Sigmoid colon (tissue), 7 donors: Measurements from ENCODE around the gene TMEM114. TPM values are rescaled to one million over a fixed set of nuclear protein-coding genes. Genes with fewer than 3 reads are reported as not detected.

Experiments used
- DNase-seq: peaks from one replicate; pipeline ENCODE4 v3.0.0-alpha.2; 2019
- H3K27ac ChIP-seq, 4 donors: fragments of 200-600 bp; sonication (generic); one replicate each; pipeline ENCODE4 v1.5.1; 2016 to 2019; ENCODE audit warnings: mild to moderate bottlenecking in 1 of 4
- H3K27me3 ChIP-seq, 3 donors: fragments of 200-600 bp; sonication (generic); one replicate each; pipeline ENCODE4 v1.5.1; 2019; ENCODE audit warnings: mild to moderate bottlenecking in 1 of 3
- H3K36me3 ChIP-seq, 4 donors: fragments of 200-600 bp; sonication (generic); one replicate each; pipeline ENCODE4 v1.5.1; 2016 to 2019
- H3K4me1 ChIP-seq, 4 donors: fragments of 200-600 bp; sonication (generic); one replicate each; pipeline ENCODE4 v1.5.1; 2017 to 2019
- H3K4me3 ChIP-seq, 4 donors: fragments of 200-600 bp; sonication (generic); one replicate each; pipeline ENCODE4 v1.5.1; 2017 to 2019; ENCODE audit warnings: mild to moderate bottlenecking in 2 of 4, moderate library complexity in 1 of 4
- H3K9me3 ChIP-seq, 4 donors: fragments of 200-600 bp in 3 of 4; sonication (generic) in 3 of 4; one replicate each; pipeline versions ENCODE4 v1.5.1 to v1.6.1; 2013 to 2019
- CTCF ChIP-seq, 4 experiments: fragments of 450-650 bp in 3 of 4; fragments of 200-600 bp in 1 of 4; IDR thresholded peaks; one replicate each; pipeline ENCODE4 v1.5.1; 2016 to 2019; ENCODE audit warnings: antibody characterized with exemption in 4 of 4, mild to moderate bottlenecking in 3 of 4, moderate library complexity in 2 of 4
- EP300 ChIP-seq, 4 donors: sonication (generic); formaldehyde crosslinking; IDR thresholded peaks; one replicate each; pipeline ENCODE4 v1.6.1; 2017; ENCODE audit warnings: antibody characterized with exemption in 4 of 4
- POLR2A ChIP-seq, 2 donors: fragments of 450-650 bp; IDR thresholded peaks; one replicate each; pipeline ENCODE4 v1.6.1; 2016; ENCODE audit warnings: antibody characterized with exemption in 2 of 2, mild to moderate bottlenecking in 2 of 2, moderate library complexity in 2 of 2
- POLR2AphosphoS5 ChIP-seq, 4 donors: sonication (generic); formaldehyde crosslinking; IDR thresholded peaks; one replicate each; pipeline ENCODE4 v1.6.1; 2017; ENCODE audit warnings: antibody characterized with exemption in 4 of 4
- WGBS, 2 donors: extraction: QIAGEN DNeasy Blood & Tissue Kit; methylation state at CpG; one replicate each; pipeline ENCODE4 v1.1.7; 2013; 5-methylcytosine and 5-hydroxymethylcytosine counted together
- intact Hi-C: fragments of 100-400 bp; cut with DNase I; formaldehyde crosslinking; loops from one replicate; pipeline ENCODE4 v1.15.1; 2023
- polyA plus RNA-seq, 3 donors: library from polyadenylated mRNA; stranded (reverse); fragments of 200-250 nt; gene quantifications; one replicate each; pipeline ENCODE4 v1.2.3, GENCODE V29; 2013
- total RNA-seq, 4 donors: library from RNA; depleted of rRNA; stranded (reverse); fragments of >200 nt; gene quantifications; one replicate each; pipeline ENCODE4 v1.1.0, GENCODE V29; 2016
- donor health status: healthy with polysubstance abuse.
- donor health status: Bipolar disorder and iron deficiency.
- donor health status: healthy.

TMEM114 gene
- total and polyA plus RNA-seq, 7 donors: not detected

GRCh38 chr16:8523932-8524331 is 66.4 kb downstream of the TMEM114 start:
- WGBS, 2 donors: 88 to 89% methylated on average over 6 of the region's 6 CpGs
- TF ChIP-seq CTCF (IDR thresholded peaks at IDR 0.05): no peak
- no peak for TF ChIP-seq POLR2A (IDR thresholded peaks at IDR 0.05)
- TF ChIP-seq POLR2AphosphoS5 (IDR thresholded peaks at IDR 0.05): no peak
- no peak for TF ChIP-seq EP300 (IDR thresholded peaks at IDR 0.05)
- Histone ChIP-seq H3K27ac (no peak overlapping the region), H3K27me3 (no peaks in the 10 kb centered on the region), H3K4me1 (no peaks in the 10 kb centered on the region), H3K4me3 (no peak overlapping the region), H3K36me3 (no peaks in the 10 kb centered on the region), H3K9me3 (no peaks in the 10 kb centered on the region)
- intact Hi-C loops: no loop called here
- no peak for DNase-seq

- no peak for DNase-seq
- WGBS, 2 donors: 77 to 83% methylated on average over 7 of the region's 7 CpGs
- intact Hi-C loops: no loop called here
- Histone ChIP-seq H3K4me1 (no peaks in the 10 kb centered on the region), H3K9me3 (no peaks in the 10 kb centered on the region), H3K36me3 (no peaks in the 10 kb centered on the region), H3K4me3 (no peak overlapping the region), H3K27ac (no peak overlapping the region), H3K27me3 (no peaks in the 10 kb centered on the region)
- TF ChIP-seq POLR2A (IDR thresholded peaks at IDR 0.05) (no peak), EP300 (IDR thresholded peaks at IDR 0.05) (no peak), CTCF (IDR thresholded peaks at IDR 0.05) (no peak), POLR2AphosphoS5 (IDR thresholded peaks at IDR 0.05) (no peak)
Observed at GRCh38 chr16:8522757-8523156, 67.6 kb downstream of the TMEM114 start.

GRCh38 chr16:8519643-8520042 is 70.7 kb downstream of the TMEM114 start:
- no peaks in the 10 kb centered on the region for H3K4me1 ChIP-seq
- DNase-seq: no peak
- no peaks in the 10 kb centered on the region for H3K9me3 ChIP-seq
- intact Hi-C loops: no loop called here
- H3K36me3 ChIP-seq: no peaks in the 10 kb centered on the region
- H3K27ac ChIP-seq: no peak overlapping the region
- TF ChIP-seq POLR2A (IDR thresholded peaks at IDR 0.05): no peak
- no peak for TF ChIP-seq EP300 (IDR thresholded peaks at IDR 0.05)
- no peaks in the 10 kb centered on the region for H3K27me3 ChIP-seq
- no peak overlapping the region for H3K4me3 ChIP-seq
- 67 to 73% methylated on average over 5 of the region's 5 CpGs for whole genome bisulfite sequencing, 2 donors

Other genes starting within 250 kb of the TMEM114 start
- gene METTL22, start 31.2 kb upstream of the TMEM114 start, total RNA-seq: 10 to 100 TPM; 25.3 to 55.1 (median 35.1) TPM
- 10 to 100 TPM in 2 of 3 donors, 1 to 10 TPM in 1; 8.6 to 17.2 (median 11.4) TPM for gene METTL22, start 31.2 kb upstream of the TMEM114 start, polyA plus RNA-seq
- 1 to 10 TPM; 4.1 to 8.3 (median 6.0) TPM for gene ABAT, start 84.1 kb upstream of the TMEM114 start, total RNA-seq
- 10 to 100 TPM in 1 of 3 donors, 1 to 10 TPM in 2; 8.2 to 12.0 (median 9.6) TPM for gene ABAT, start 84.1 kb upstream of the TMEM114 start, polyA plus RNA-seq
- gene TMEM186, start 207.1 kb upstream of the TMEM114 start, total RNA-seq: 10 to 100 TPM in 2 of 4 donors, 1 to 10 TPM in 2; 1.9 to 13.3 (median 8.7) TPM
- gene TMEM186, start 207.1 kb upstream of the TMEM114 start, polyA plus RNA-seq: 10 to 100 TPM in 1 of 3 donors, 1 to 10 TPM in 2; 9.0 to 13.9 (median 9.9) TPM
- gene PMM2, start 207.3 kb upstream of the TMEM114 start, total RNA-seq: 10 to 100 TPM; 13.6 to 22.1 (median 18.4) TPM
- 10 to 100 TPM; 29.8 to 52.4 (median 33.6) TPM for gene PMM2, start 207.3 kb upstream of the TMEM114 start, polyA plus RNA-seq